ENCODE results near the gene TMEM119. TPM values are rescaled to one million over a fixed set of nuclear protein-coding genes. Genes with fewer than 3 reads are reported as not detected.
"Not testable (repeated sequence)": the region's sequence is repeated elsewhere in the genome, so short reads cannot be mapped to it uniquely, and the experiment has no call there.

The TMEM119 gene
- polyA plus RNA-seq, 1 donor = 14.6 TPM

GRCh38 chr12:108622921-108623514, 25.1 kb upstream of the TMEM119 start:
- H3K27ac ChIP-seq (ENCODE audit: low read length) = no peak overlapping the region
- no peaks in the 10 kb centered on the region for H3K27me3 ChIP-seq (ENCODE audit: control insufficient read depth, insufficient read depth, low read length)
- peaks cover 1% of the 10 kb centered on the region for H3K4me1 ChIP-seq (ENCODE audit: control insufficient read depth, insufficient read depth, low read length)
- no peak overlapping the region for H3K4me3 ChIP-seq (ENCODE audit: low read length)
- no peaks in the 10 kb centered on the region for H3K9me3 ChIP-seq (ENCODE audit: control insufficient read depth, low read depth, low read length)
- H3K36me3 ChIP-seq (ENCODE audit: control insufficient read depth, insufficient read depth, low read length) = no peaks in the 10 kb centered on the region
- no peak for DNase-seq
- WGBS (ENCODE audit: insufficient coverage, low lambda C conversion rate) = no CpG with 5 or more reads among the region's 14 CpGs

GRCh38 chr12:108622421-108622820, 24.5 kb upstream of the TMEM119 start:
- H3K4me1 ChIP-seq (ENCODE audit: control insufficient read depth, insufficient read depth, low read length) = no peaks in the 10 kb centered on the region
- WGBS (ENCODE audit: insufficient coverage, low lambda C conversion rate) = no CpG with 5 or more reads among the region's 4 CpGs

GRCh38 chr12:108621161-108621560, 23.3 kb upstream of the TMEM119 start:
- no peak overlapping the region for H3K27ac ChIP-seq (ENCODE audit: low read length)
- no peaks in the 10 kb centered on the region for H3K36me3 ChIP-seq (ENCODE audit: control insufficient read depth, insufficient read depth, low read length)
- no peaks in the 10 kb centered on the region for H3K4me1 ChIP-seq (ENCODE audit: control insufficient read depth, insufficient read depth, low read length)
- no peaks in the 10 kb centered on the region for H3K9me3 ChIP-seq (ENCODE audit: control insufficient read depth, low read depth, low read length)
- 90% methylated on average over 2 of the region's 3 CpGs for WGBS (ENCODE audit: insufficient coverage, low lambda C conversion rate)
- H3K4me3 ChIP-seq (ENCODE audit: low read length) = no peak overlapping the region
- no peak for DNase-seq
- no peaks in the 10 kb centered on the region for H3K27me3 ChIP-seq (ENCODE audit: control insufficient read depth, insufficient read depth, low read length)

More at GRCh38 chr12:108622421-108622820, 24.5 kb upstream of the TMEM119 start:
- Histone ChIP-seq H3K27me3 (ENCODE audit: control insufficient read depth, insufficient read depth, low read length) (no peaks in the 10 kb centered on the region), H3K4me3 (ENCODE audit: low read length) (no peak overlapping the region), H3K27ac (ENCODE audit: low read length) (no peak overlapping the region), H3K36me3 (ENCODE audit: control insufficient read depth, insufficient read depth, low read length) (no peaks in the 10 kb centered on the region), H3K9me3 (ENCODE audit: control insufficient read depth, low read depth, low read length) (no peaks in the 10 kb centered on the region)
- peak in 1 of 2 donors; percentile 35 for DNase-seq

GRCh38 chr12:108620236-108620879, 22.5 kb upstream of the TMEM119 start:
- H3K27me3 ChIP-seq (ENCODE audit: control insufficient read depth, insufficient read depth, low read length) = no peaks in the 10 kb centered on the region
- 80% methylated on average over 1 of the region's 10 CpGs for WGBS (ENCODE audit: insufficient coverage, low lambda C conversion rate)

GRCh38 chr12:108619369-108620160, 21.7 kb upstream of the TMEM119 start:
- H3K9me3 ChIP-seq (ENCODE audit: control insufficient read depth, low read depth, low read length) = no peaks in the 10 kb centered on the region
- H3K36me3 ChIP-seq (ENCODE audit: control insufficient read depth, insufficient read depth, low read length) = no peaks in the 10 kb centered on the region
- no peak overlapping the region for H3K27ac ChIP-seq (ENCODE audit: low read length)
- no peaks in the 10 kb centered on the region for H3K4me1 ChIP-seq (ENCODE audit: control insufficient read depth, insufficient read depth, low read length)
- no CpG with 5 or more reads among the region's 14 CpGs for WGBS (ENCODE audit: insufficient coverage, low lambda C conversion rate)
- no peaks in the 10 kb centered on the region for H3K27me3 ChIP-seq (ENCODE audit: control insufficient read depth, insufficient read depth, low read length)
- no peak for DNase-seq
- H3K4me3 ChIP-seq (ENCODE audit: low read length) = no peak overlapping the region

More at GRCh38 chr12:108620236-108620879, 22.5 kb upstream of the TMEM119 start:
- Histone ChIP-seq H3K4me3 (ENCODE audit: low read length) (no peak overlapping the region), H3K4me1 (ENCODE audit: control insufficient read depth, insufficient read depth, low read length) (no peaks in the 10 kb centered on the region), H3K36me3 (ENCODE audit: control insufficient read depth, insufficient read depth, low read length) (no peaks in the 10 kb centered on the region), H3K27ac (ENCODE audit: low read length) (no peak overlapping the region), H3K9me3 (ENCODE audit: control insufficient read depth, low read depth, low read length) (no peaks in the 10 kb centered on the region)
- no peak for DNase-seq

- H3K27me3 ChIP-seq (ENCODE audit: control insufficient read depth, insufficient read depth, low read length); H3K4me1 ChIP-seq (ENCODE audit: control insufficient read depth, insufficient read depth, low read length); DNase-seq; H3K4me3 ChIP-seq (ENCODE audit: low read length); H3K27ac ChIP-seq (ENCODE audit: low read length); H3K9me3 ChIP-seq (ENCODE audit: control insufficient read depth, low read depth, low read length); H3K36me3 ChIP-seq (ENCODE audit: control insufficient read depth, insufficient read depth, low read length): not testable (repeated sequence)
- no CpG with 5 or more reads among the region's 4 CpGs for WGBS (ENCODE audit: insufficient coverage, low lambda C conversion rate)
These were observed 21.0 kb upstream of the TMEM119 start for GRCh38 chr12:108618953-108619274.

GRCh38 chr12:108618079-108618952, 20.4 kb upstream of the TMEM119 start:
- Histone ChIP-seq H3K27me3 (ENCODE audit: control insufficient read depth, insufficient read depth, low read length) (no peaks in the 10 kb centered on the region), H3K4me3 (ENCODE audit: low read length) (no peak overlapping the region), H3K27ac (ENCODE audit: low read length) (no peak overlapping the region), H3K36me3 (ENCODE audit: control insufficient read depth, insufficient read depth, low read length) (no peaks in the 10 kb centered on the region), H3K9me3 (ENCODE audit: control insufficient read depth, low read depth, low read length) (no peaks in the 10 kb centered on the region), H3K4me1 (ENCODE audit: control insufficient read depth, insufficient read depth, low read length) (no peaks in the 10 kb centered on the region)
- WGBS (ENCODE audit: insufficient coverage, low lambda C conversion rate) = 92% methylated on average over 1 of the region's 16 CpGs
- DNase-seq = peak; percentile 65

- Histone ChIP-seq H3K36me3 (ENCODE audit: control insufficient read depth, insufficient read depth, low read length) (no peaks in the 10 kb centered on the region), H3K9me3 (ENCODE audit: control insufficient read depth, low read depth, low read length) (no peaks in the 10 kb centered on the region), H3K4me1 (ENCODE audit: control insufficient read depth, insufficient read depth, low read length) (no peaks in the 10 kb centered on the region), H3K27ac (ENCODE audit: low read length) (no peak overlapping the region), H3K4me3 (ENCODE audit: low read length) (no peak overlapping the region), H3K27me3 (ENCODE audit: control insufficient read depth, insufficient read depth, low read length) (no peaks in the 10 kb centered on the region)
- no CpG with 5 or more reads among the region's 14 CpGs for WGBS (ENCODE audit: insufficient coverage, low lambda C conversion rate)
- DNase-seq = no peak
These were observed 19.3 kb upstream of the TMEM119 start for GRCh38 chr12:108616941-108617858.

- Histone ChIP-seq H3K4me3 (ENCODE audit: low read length) (no peak overlapping the region), H3K27me3 (ENCODE audit: control insufficient read depth, insufficient read depth, low read length) (no peaks in the 10 kb centered on the region), H3K9me3 (ENCODE audit: control insufficient read depth, low read depth, low read length) (no peaks in the 10 kb centered on the region), H3K36me3 (ENCODE audit: control insufficient read depth, insufficient read depth, low read length) (no peaks in the 10 kb centered on the region), H3K27ac (ENCODE audit: low read length) (no peak overlapping the region), H3K4me1 (ENCODE audit: control insufficient read depth, insufficient read depth, low read length) (no peaks in the 10 kb centered on the region)
- 100% methylated on average over 1 of the region's 2 CpGs for WGBS (ENCODE audit: insufficient coverage, low lambda C conversion rate)
- DNase-seq = no peak
These were observed 18.5 kb upstream of the TMEM119 start for GRCh38 chr12:108616359-108616758.

All from large intestine (tissue), 3 donors.